SK-N-SH (cell line): ENCODE results near the gene FMO5. TPM values are rescaled to one million over a fixed set of nuclear protein-coding genes. Genes with fewer than 3 reads are reported as not detected.

Experiments used
- CTCF ChIA-PET: fragments of 300-600, 350-600 bp; formaldehyde crosslinking; extraction: SDS; loops from one replicate; lab custom pipeline; 2021; lab: Yijun Ruan, JAX
- POLR2A ChIA-PET: fragments of 350-600 bp; sonication (Branson Sonifier 250); formaldehyde crosslinking; extraction: SDS; loops from one replicate; lab custom pipeline; 2020; ENCODE audit warnings: antibody characterized with exemption, inconsistent platforms; lab: Yijun Ruan, JAX
- DNase-seq: peaks from one replicate; pipeline ENCODE4 v3.0.0; 2012
- H2AFZ ChIP-seq: fragments of 200-600 bp; sonication (generic); 2 replicates; pipeline ENCODE4 v1.8.1; 2016; ENCODE audit warnings: antibody characterized with exemption, mild to moderate bottlenecking, low read depth
- H3F3A ChIP-seq: fragments of 200-600 bp; sonication (generic); replicated peaks from 2 replicates; pipeline ENCODE3; 2016; ENCODE audit warnings: antibody characterized with exemption, mild to moderate bottlenecking; ENCODE audit not compliant: insufficient read depth
- H3K27ac ChIP-seq, 2 experiments: fragments of 200-500 bp in 1 of 2; fragments of 200-600 bp in 1 of 2; sonication (Bioruptor generic) in 1 of 2; sonication (generic), shearing (Covaris generic) in 1 of 2; 2 replicates each; pipeline versions ENCODE4 v1.5.1 to v1.6.1; 2014 to 2016; ENCODE audit warnings: low read depth in 2 of 2, inconsistent platforms in 1 of 2, low read length in 1 of 2, mild to moderate bottlenecking in 1 of 2, mixed read lengths in 1 of 2
- H3K27me3 ChIP-seq: fragments of 200-600 bp; sonication (generic), shearing (Covaris generic); 2 replicates; pipeline ENCODE4 v1.6.1; 2016; ENCODE audit warnings: mixed run types; ENCODE audit not compliant: insufficient read depth
- H3K36me3 ChIP-seq, 2 experiments: fragments of 200-500 bp in 1 of 2; fragments of 200-600 bp in 1 of 2; sonication (Bioruptor generic) in 1 of 2; sonication (generic) in 1 of 2; replicated peaks in 1 of 2; 2 replicates each; pipeline versions ENCODE3 to v1.5.1; 2014 to 2016; ENCODE audit warnings: low read length in 1 of 2, mild to moderate bottlenecking in 1 of 2; ENCODE audit not compliant: insufficient read depth in 2 of 2, control insufficient read depth in 1 of 2
- H3K4me1 ChIP-seq, 2 experiments: fragments of 200-500 bp in 1 of 2; fragments of 200-600 bp in 1 of 2; sonication (Bioruptor generic) in 1 of 2; sonication (generic), shearing (Covaris generic) in 1 of 2; 2 replicates each; pipeline versions ENCODE4 v1.5.1 to v1.6.1; 2014 to 2016; ENCODE audit warnings: low read depth in 1 of 2, low read length in 1 of 2, mixed run types in 1 of 2; ENCODE audit not compliant: insufficient read depth in 2 of 2, control insufficient read depth in 1 of 2
- H3K4me2 ChIP-seq: fragments of 200-600 bp; sonication (generic), shearing (Covaris generic); 2 replicates; pipeline ENCODE4 v1.6.1; 2017; ENCODE audit warnings: mixed run types
- H3K4me3 ChIP-seq, 2 experiments: fragments of 200-500 bp in 1 of 2; fragments of 200-600 bp in 1 of 2; sonication (Bioruptor generic) in 1 of 2; sonication (generic), shearing (Covaris generic) in 1 of 2; 2 replicates each; pipeline versions ENCODE4 v1.5.1 to v1.8.1; 2014 to 2016; ENCODE audit warnings: low read depth in 2 of 2, inconsistent platforms in 1 of 2, low read length in 1 of 2, mild to moderate bottlenecking in 1 of 2, mixed read lengths in 1 of 2, moderate library complexity in 1 of 2
- H3K79me2 ChIP-seq: fragments of 200-600 bp; sonication (generic); 2 replicates; pipeline ENCODE4 v1.8.1; 2017; ENCODE audit warnings: mild to moderate bottlenecking; ENCODE audit not compliant: insufficient read depth
- H3K9ac ChIP-seq: fragments of 200-600 bp; sonication (generic); 2 replicates; pipeline ENCODE4 v1.6.1; 2017; ENCODE audit warnings: mixed run types
- H3K9me2 ChIP-seq: fragments of 200-600 bp; sonication (generic); 2 replicates; pipeline ENCODE4 v1.6.1; 2017; ENCODE audit warnings: mixed run types
- H3K9me3 ChIP-seq: fragments of 200-600 bp; sonication (generic); 2 replicates; pipeline ENCODE4 v1.6.1; 2017; ENCODE audit warnings: mixed run types, mild to moderate bottlenecking, moderate library complexity
- H4K20me1 ChIP-seq: fragments of 200-600 bp; sonication (generic); 2 replicates; pipeline ENCODE4 v1.6.1; 2017; ENCODE audit warnings: mild to moderate bottlenecking, mixed run types; ENCODE audit not compliant: insufficient read depth
- CHD2 ChIP-seq: fragments of 150-350 bp; IDR thresholded peaks from 2 replicates; pipeline ENCODE4 v1.6.1; 2018; ENCODE audit warnings: low read length; ENCODE audit not compliant: partially characterized antibody
- ELF1 ChIP-seq: IDR thresholded peaks from 2 replicates; pipeline ENCODE4 v1.4.0; 2012
- EP300 ChIP-seq, 2 experiments: IDR thresholded peaks; 2 replicates each; pipeline versions ENCODE4 v1.4.0 to v1.6.1; 2012; ENCODE audit warnings: borderline replicate concordance in 1 of 2, low read depth in 1 of 2, low read length in 1 of 2
- EZH2phosphoT487 ChIP-seq: fragments of 200-600 bp; sonication (generic); IDR thresholded peaks from 2 replicates; pipeline ENCODE4 v1.6.1; 2017; ENCODE audit warnings: low read depth, mixed run types, mild to moderate bottlenecking, antibody characterized with exemption, moderate library complexity, borderline replicate concordance
- FOSL2 ChIP-seq: IDR thresholded peaks from 2 replicates; pipeline ENCODE4 v1.4.0; 2012; ENCODE audit warnings: low read depth, mild to moderate bottlenecking, moderate library complexity, borderline replicate concordance
- FOXJ3 ChIP-seq: sonication (generic); formaldehyde crosslinking; IDR thresholded peaks from 2 replicates; pipeline ENCODE4 v1.5.1; 2020; ENCODE audit warnings: mild to moderate bottlenecking, missing genetic modification reagents
- FOXM1 ChIP-seq: IDR thresholded peaks from 2 replicates; pipeline ENCODE4 v1.4.0; 2012; ENCODE audit warnings: low read depth, mild to moderate bottlenecking
- GABPA ChIP-seq: IDR thresholded peaks from 2 replicates; pipeline ENCODE4 v1.4.0; 2012; ENCODE audit warnings: low read depth, mild to moderate bottlenecking
- GATA2 ChIP-seq: sonication (generic); formaldehyde crosslinking; IDR thresholded peaks from 2 replicates; pipeline ENCODE4 v1.5.0; 2020; ENCODE audit warnings: mild to moderate bottlenecking, missing genetic modification reagents
- IRF3 ChIP-seq: fragments of 150-350 bp; IDR thresholded peaks from 2 replicates; pipeline ENCODE4 v1.6.1; 2016; ENCODE audit warnings: mild to moderate bottlenecking, low read depth, low read length
- JUND ChIP-seq: IDR thresholded peaks from 2 replicates; pipeline ENCODE4 v1.4.0; 2012
- MEF2A ChIP-seq: IDR thresholded peaks from 2 replicates; pipeline ENCODE4 v1.4.0; 2012; ENCODE audit warnings: low read depth, borderline replicate concordance
- MXI1 ChIP-seq: IDR thresholded peaks from 2 replicates; pipeline ENCODE4 v1.6.1; 2012; ENCODE audit warnings: mild to moderate bottlenecking, low read depth, low read length, improper control_type of control experiment
- NFIC ChIP-seq: IDR thresholded peaks from 2 replicates; pipeline ENCODE4 v1.4.0; 2012; ENCODE audit warnings: borderline replicate concordance
- POLR2AphosphoS5 ChIP-seq: IDR thresholded peaks from 2 replicates; pipeline ENCODE4 v1.6.1; 2012; ENCODE audit warnings: low read depth, low read length
- RAD21 ChIP-seq: IDR thresholded peaks from 2 replicates; pipeline ENCODE4 v1.6.1; 2012; ENCODE audit warnings: mild to moderate bottlenecking, low read length
- RCOR1 ChIP-seq: fragments of 150-350 bp; IDR thresholded peaks from 2 replicates; pipeline ENCODE4 v1.6.1; 2017; ENCODE audit warnings: antibody characterized with exemption, low read length
- RFX5 ChIP-seq: IDR thresholded peaks from 2 replicates; pipeline ENCODE4 v1.6.1; 2012; ENCODE audit warnings: mild to moderate bottlenecking, improper control_type of control experiment, low read length
- RXRA ChIP-seq: IDR thresholded peaks from 2 replicates; pipeline ENCODE4 v1.4.0; 2012; ENCODE audit warnings: low read depth, mild to moderate bottlenecking, borderline replicate concordance
- TAF1 ChIP-seq: IDR thresholded peaks from 2 replicates; pipeline ENCODE4 v1.6.1; 2012; ENCODE audit warnings: low read depth, mild to moderate bottlenecking, low read length, moderate library complexity, borderline replicate concordance
- TCF12 ChIP-seq: IDR thresholded peaks from 2 replicates; pipeline ENCODE4 v1.4.0; 2012
- TEAD4 ChIP-seq: IDR thresholded peaks from 2 replicates; pipeline ENCODE4 v1.4.0; 2012; ENCODE audit warnings: mild to moderate bottlenecking, borderline replicate concordance; ENCODE audit not compliant: insufficient read depth
- USF1 ChIP-seq: IDR thresholded peaks from 2 replicates; pipeline ENCODE4 v1.4.0; 2012; ENCODE audit warnings: low read depth, borderline replicate concordance
- YY1 ChIP-seq: IDR thresholded peaks from 2 replicates; pipeline ENCODE4 v1.4.0; 2012; ENCODE audit warnings: low read depth, mild to moderate bottlenecking
- WGBS: methylation state at CpG from one replicate; pipeline ENCODE4 v1.1.6; 2017; ENCODE audit warnings: low lambda C conversion rate; 5-methylcytosine and 5-hydroxymethylcytosine counted together
- polyA plus RNA-seq, 3 experiments: library from polyadenylated mRNA; depleted of rRNA; stranded (reverse); fragments of >200 nt; gene quantifications; 2 replicates each; pipeline ENCODE4 v1.2.3, GENCODE V29; 2012
- TF ChIP-seq, protein P1 (sequence below): IDR thresholded peaks from 2 replicates; pipeline ENCODE4; 2012
- TF ChIP-seq, protein P2 (sequence below): IDR thresholded peaks from 2 replicates; pipeline ENCODE4 v1.4.0; 2012; ENCODE audit warnings: low read depth, borderline replicate concordance

Gene FMO5
- polyA plus RNA-seq, 1 of the 3 experiments (the other 2 are of a cell fraction): 0.30 TPM

DNA sequence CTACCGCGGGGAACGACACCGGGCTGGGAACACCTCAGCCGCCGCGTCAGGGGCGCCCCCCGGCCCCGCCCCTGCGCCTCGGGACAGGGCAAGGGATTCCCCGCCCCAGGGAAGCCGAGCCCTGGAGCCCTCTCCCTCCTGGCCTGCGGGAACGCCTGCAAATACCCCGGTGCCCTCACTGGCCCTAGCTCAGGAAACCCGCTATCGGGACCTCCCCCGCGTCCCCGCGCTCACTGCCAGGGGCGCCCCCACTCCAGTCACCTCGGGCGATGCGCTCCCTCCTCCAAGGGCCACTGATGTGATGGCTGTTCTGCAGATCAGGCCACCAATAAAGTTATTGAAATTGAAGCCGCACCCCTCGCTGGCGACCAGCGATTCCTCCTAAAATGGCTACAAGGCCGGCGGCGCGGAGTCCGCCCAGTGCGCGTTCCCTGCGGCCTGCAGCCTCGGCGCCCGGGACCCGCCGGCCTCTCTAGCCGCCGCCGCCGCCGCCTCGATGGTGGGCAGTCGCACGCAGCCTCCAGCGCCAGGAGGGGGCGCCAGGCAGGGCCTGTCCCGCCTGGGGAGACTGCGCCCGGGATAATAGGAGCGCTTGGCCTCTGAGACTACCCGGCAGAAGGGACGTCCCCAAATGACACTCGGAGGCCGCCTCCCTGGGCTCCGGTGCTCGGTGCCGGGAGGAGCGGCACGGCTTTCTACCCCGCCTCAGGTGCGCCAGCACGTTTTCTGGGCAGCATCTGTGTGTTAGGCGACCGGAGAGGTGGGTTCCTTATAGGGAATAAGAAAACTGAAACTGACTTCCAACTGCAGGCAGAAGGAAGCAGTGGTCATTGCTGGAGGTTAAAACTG, 52.7 kb downstream of the FMO5 start, which contains the start of gene PRKAB2:
PRKAB2 (minus strand) TSS at position 303 of the 849 bp plus-strand sequence. CDS start 326 bp downstream, outside the sequence.
- POLR2A ChIA-PET: interaction anchor here (1.0 to 1.2 kb wide), 2 partner anchors 70 to 71 kb away, joined by 4 to 5 read pairs; partner anchors contain the start of gene CHD1L
- Histone ChIP-seq H3K4me1 (peaks cover 27 to 28% of the 10 kb centered on the region in 2 experiments; a peak in 3 of 4 replicates), H3F3A (peaks cover 23% of the 10 kb centered on the region), H3K27ac (peak within 1 kb of the TSS; percentile 92 to 93), H3K9me3 (no peaks in the 10 kb centered on the region), H3K79me2 (peaks cover 42% of the 10 kb centered on the region), H3K9ac (peak within 1 kb of the TSS; percentile 88), H3K4me3 (peak within 1 kb of the TSS; percentile 87 to 99), H3K4me2 (peak within 1 kb of the TSS; percentile 80), H3K36me3 (peaks cover 0 to 3% of the 10 kb centered on the region in 2 experiments), H4K20me1 (no peaks in the 10 kb centered on the region), H3K9me2 (no peaks in the 10 kb centered on the region), H3K27me3 (no peaks in the 10 kb centered on the region), H2AFZ (peak within 1 kb of the TSS; percentile 98)
- CTCF ChIA-PET: interaction anchor here (0.6 to 6.1 kb wide), 10 partner anchors 9 to 102 kb away, joined by 3 to 51 read pairs (median 4); partner anchors contain the start of gene CHD1L
- under 1% methylated on average over 17 of the region's 72 CpGs for WGBS
- peak; percentile 95 for DNase-seq
- TF ChIP-seq RAD21 (peak; percentile 59), TCF12 (peak; percentile 56; the same call in 1 of the 2 replicates), MEF2A (no peak), RCOR1 (peak; percentile 68), YY1 (peak; percentile 77; the same call in 1 of the 2 replicates), EZH2phosphoT487 (no peak), FOSL2 (no peak), EP300 (IDR thresholded peaks at IDR 0.05; ENCODE audit: borderline replicate concordance in 1 of 2, low read depth in 1 of 2, low read length in 1 of 2) (no peak; a peak in 1 of 4 replicates), TEAD4 (no peak; the same call in 1 of the 2 replicates), RXRA (no peak; the same call in 1 of the 2 replicates), RFX5 (no peak), CHD2 (peak; percentile 59), MXI1 (peak; percentile 76), POLR2AphosphoS5 (peak; percentile 61; the same call in 1 of the 2 replicates), FOXM1 (no peak), NFIC (peak; percentile 27; the same call in 1 of the 2 replicates), ELF1 (no peak; the same call in 1 of the 2 replicates), FOXJ3 (no peak), USF1 (peak; percentile 11; the same call in 1 of the 2 replicates), TAF1 (peak; percentile 68), IRF3 (no peak), JUND (no peak), GATA2 (CRISPR knock-in tag) (no peak), GABPA (no peak)
- TF ChIP-seq, protein P1, sequence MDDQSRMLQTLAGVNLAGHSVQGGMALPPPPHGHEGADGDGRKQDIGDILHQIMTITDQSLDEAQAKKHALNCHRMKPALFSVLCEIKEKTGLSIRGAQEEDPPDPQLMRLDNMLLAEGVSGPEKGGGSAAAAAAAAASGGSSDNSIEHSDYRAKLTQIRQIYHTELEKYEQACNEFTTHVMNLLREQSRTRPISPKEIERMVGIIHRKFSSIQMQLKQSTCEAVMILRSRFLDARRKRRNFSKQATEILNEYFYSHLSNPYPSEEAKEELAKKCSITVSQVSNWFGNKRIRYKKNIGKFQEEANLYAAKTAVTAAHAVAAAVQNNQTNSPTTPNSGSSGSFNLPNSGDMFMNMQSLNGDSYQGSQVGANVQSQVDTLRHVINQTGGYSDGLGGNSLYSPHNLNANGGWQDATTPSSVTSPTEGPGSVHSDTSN: peak; percentile 10; the same call in 1 of the 2 replicates
- TF ChIP-seq, protein P2, sequence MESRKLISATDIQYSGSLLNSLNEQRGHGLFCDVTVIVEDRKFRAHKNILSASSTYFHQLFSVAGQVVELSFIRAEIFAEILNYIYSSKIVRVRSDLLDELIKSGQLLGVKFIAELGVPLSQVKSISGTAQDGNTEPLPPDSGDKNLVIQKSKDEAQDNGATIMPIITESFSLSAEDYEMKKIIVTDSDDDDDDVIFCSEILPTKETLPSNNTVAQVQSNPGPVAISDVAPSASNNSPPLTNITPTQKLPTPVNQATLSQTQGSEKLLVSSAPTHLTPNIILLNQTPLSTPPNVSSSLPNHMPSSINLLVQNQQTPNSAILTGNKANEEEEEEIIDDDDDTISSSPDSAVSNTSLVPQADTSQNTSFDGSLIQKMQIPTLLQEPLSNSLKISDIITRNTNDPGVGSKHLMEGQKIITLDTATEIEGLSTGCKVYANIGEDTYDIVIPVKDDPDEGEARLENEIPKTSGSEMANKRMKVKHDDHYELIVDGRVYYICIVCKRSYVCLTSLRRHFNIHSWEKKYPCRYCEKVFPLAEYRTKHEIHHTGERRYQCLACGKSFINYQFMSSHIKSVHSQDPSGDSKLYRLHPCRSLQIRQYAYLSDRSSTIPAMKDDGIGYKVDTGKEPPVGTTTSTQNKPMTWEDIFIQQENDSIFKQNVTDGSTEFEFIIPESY: no peak
